ENCODE measurements around the gene CHRNG.

CHRNG gene

GRCh38 chr2:232505856-232506255 lies 33.6 kb upstream of the CHRNG start:
- DNase-seq: no peak

- no peak for DNase-seq
Observed at GRCh38 chr2:232506709-232507108, 32.8 kb upstream of the CHRNG start.

- DNase-seq: no peak
Observed at GRCh38 chr2:232508251-232508650, 31.2 kb upstream of the CHRNG start.

DNA sequence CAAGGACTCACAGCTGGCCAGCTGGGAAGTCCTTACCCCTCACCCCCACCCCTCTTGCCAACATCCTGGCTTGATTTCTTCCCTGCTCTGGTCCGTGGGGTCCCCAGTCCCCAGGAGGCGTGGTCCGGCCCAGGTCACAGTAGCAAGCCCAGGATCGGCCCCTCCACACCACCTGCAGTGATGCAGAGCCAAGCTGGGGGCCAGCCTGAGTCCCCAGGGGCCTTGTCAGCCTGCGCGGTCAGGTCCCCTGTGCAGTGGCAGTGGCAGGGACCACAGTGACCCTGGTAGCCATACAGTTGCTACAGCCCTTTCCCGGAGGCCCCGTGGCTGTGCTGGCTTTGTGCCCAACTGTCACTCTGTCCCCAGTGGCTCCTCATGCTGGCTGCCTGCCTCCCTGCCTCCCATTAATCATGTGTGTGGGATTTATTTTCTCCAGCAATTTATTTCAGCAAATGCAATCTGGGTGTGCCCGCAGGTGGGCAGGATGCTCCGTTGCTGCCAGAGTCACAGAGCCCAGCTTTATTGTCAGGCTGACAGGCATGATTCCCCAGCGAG lies 28.1 kb upstream of the CHRNG start:
- no peak for DNase-seq

GRCh38 chr2:232512602-232513001 lies 26.9 kb upstream of the CHRNG start:
- no peak for DNase-seq

- no peak for DNase-seq
Observed at GRCh38 chr2:232513353-232513752, 26.1 kb upstream of the CHRNG start.

DNA sequence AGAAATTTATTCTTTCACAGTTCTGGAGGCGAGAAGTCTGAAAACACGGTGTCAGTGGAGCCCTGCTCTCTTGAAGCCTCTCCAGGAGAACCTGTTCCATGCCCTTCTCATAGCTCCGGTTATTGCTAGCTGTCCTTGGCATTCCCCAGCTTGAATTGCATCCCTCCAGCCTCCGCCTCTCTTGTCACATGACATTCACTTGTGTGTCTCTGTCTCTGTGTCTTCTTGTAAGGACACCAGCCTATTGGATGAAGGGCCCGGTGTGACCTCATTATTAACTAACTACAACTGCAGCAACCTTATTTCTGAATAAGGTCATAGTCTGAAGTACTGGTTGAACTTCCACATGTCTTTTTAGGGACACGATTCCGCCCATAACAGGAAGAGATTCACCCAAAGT lies 23.9 kb upstream of the CHRNG start:
- no peak for DNase-seq

DNA sequence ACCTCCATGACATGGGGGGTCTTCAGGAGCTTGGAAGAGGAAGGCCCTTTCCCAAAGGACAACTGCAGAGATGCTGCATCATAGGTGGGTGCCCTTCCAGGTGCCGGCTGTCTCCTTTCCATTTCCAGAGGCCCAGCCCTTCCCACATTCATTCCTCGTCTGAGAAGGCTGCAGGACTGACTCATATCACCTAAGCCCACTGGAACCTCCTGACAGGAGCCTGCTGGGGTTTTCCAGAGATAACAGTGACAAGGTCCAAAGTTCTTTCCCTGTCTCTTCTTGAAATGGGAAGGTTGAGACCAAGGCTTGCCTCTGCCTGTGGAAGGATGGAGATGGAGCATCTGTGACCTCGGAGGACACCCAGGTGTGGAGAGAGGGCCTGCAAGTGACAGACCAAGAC lies 22.9 kb upstream of the CHRNG start:
- DNase-seq: no peak

GRCh38 chr2:232518844-232519243 lies 20.6 kb upstream of the CHRNG start:
- DNase-seq: no peak

DNA sequence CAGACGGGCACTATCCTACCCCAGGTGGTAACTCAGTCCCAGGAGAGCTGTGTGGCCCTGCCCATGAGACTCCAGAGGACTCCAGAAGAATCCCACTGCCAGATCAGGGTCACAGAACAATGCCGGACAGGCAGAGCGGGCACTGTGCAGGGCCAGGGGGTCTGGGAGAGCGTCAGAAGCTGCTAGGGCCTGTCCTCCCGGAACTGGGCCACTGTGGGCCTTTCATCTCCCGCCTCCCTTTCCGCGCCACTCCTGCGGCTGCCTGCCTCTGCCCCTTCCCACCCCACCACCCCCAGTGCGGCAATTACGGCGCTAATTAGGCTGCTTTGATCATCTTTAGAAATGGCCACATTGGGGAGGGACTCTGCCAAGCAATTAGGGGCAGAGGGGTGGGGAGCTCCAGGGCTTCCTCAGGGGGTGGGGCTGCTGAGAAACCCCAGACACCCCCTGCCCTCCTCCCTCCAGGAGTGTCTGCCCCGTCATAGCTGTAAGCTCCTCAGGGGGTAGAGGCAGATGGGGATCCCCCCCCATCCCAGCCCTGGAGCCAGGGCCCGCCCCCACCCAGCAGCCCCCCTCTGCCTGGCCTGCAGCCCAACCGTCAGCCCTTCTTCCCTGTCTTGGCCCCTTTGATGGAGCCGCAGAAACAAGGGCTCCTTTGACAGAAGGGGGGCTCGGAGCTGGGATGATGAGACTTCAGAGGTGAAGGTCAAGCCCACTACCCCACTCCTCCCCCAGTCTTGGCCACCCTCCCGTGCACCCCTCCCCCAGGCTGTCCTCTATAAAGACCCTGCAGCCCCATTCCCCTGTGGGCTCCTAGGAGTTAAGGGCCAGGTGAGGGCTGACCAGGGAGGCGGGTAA lies 19.7 kb upstream of the CHRNG start, which contains the start of gene PRSS56:
Gene PRSS56 (plus strand): TSS at position 808 of the 858 bp plus-strand sequence. CDS start 211 bp downstream, outside the sequence.
- no peak for DNase-seq

- DNase-seq: no peak
Observed at GRCh38 chr2:232520489-232520888, 19.0 kb upstream of the CHRNG start.

GRCh38 chr2:232521098-232521497 lies 18.4 kb upstream of the CHRNG start:
- DNase-seq: no peak

DNA sequence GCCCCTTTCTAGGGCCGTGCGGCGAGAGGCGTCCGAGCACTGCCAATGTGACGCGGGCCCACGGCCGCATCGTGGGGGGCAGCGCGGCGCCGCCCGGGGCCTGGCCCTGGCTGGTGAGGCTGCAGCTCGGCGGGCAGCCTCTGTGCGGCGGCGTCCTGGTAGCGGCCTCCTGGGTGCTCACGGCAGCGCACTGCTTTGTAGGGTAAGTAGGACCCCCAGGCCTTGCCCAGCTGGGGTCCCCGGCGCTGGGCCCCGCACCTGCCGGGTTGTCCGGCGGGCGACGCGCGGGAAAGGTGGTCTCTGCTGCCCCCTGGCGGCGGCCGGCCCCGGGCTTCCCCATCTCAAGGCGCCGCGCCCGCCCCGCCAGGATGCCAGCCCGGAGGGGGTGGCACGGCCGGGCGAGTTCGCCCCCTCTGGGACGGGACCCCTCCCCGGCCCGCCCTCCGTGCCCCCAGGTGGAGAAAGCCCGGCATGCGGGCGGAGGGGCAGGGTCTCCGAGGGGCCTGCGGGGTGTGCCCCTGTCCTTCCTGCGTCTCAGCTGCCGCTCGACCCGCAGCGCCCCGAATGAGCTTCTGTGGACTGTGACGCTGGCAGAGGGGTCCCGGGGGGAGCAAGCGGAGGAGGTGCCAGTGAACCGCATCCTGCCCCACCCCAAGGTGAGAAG lies 17.4 kb upstream of the CHRNG start:
- DNase-seq: peak; percentile 43

GRCh38 chr2:232522623-232523401 lies 16.7 kb upstream of the CHRNG start:
- DNase-seq: no peak

DNA sequence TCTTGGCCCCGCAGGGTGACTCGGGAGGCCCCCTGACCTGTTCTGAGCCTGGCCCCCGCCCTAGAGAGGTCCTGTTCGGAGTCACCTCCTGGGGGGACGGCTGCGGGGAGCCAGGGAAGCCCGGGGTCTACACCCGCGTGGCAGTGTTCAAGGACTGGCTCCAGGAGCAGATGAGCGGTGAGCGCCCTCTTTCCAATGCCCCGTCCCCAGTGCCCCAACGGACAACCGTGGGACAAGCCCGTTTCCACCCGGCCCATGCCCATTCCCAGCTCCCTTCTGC lies 16.1 kb upstream of the CHRNG start:
- no peak for DNase-seq

- DNase-seq: peak; percentile 36
Observed at GRCh38 chr2:232523682-232524597, 15.6 kb upstream of the CHRNG start.

DNA sequence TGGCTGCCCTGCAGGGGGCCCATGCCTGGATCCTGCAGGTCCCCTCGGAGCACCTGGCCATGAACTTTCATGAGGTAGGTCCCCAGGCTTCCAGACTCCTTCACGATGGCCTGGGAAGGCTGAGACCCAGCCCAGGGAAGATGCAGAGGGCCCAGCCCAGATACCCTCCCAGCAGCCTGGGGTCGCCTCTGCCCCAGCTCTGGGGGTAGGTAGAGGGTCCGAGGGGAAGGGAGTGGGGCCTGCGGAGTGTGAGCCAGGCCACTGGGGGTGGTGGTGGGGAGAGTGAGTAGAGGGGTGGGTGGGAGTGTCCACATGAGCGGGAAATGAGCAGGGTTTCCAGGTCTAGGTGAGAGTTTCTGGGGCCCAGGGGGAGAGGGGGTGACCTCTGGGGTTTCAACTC lies 14.7 kb upstream of the CHRNG start:
- DNase-seq: no peak

DNA sequence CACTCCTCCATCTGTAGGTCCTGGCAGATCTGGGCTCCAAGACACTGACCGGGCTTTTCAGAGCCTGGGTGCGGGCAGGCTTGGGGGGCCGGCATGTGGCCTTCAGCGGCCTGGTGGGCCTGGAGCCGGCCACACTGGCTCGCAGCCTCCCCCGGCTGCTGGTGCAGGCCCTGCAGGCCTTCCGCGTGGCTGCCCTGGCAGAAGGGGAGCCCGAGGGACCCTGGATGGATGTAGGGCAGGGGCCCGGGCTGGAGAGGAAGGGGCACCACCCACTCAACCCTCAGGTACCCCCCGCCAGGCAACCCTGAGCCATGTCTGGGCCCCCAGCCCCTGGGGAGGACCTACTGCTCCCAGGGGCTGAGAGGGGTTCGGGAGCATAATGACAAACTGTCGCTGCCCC lies 14.3 kb upstream of the CHRNG start:
- no peak for DNase-seq

- peak; percentile 26 for DNase-seq
Observed at GRCh38 chr2:232525791-232526371, 13.6 kb upstream of the CHRNG start, which contains the start of gene CHRND. CHRND (plus strand) TSS chr2:232526160; CDS start chr2:232526216, 56 bp downstream.

DNA sequence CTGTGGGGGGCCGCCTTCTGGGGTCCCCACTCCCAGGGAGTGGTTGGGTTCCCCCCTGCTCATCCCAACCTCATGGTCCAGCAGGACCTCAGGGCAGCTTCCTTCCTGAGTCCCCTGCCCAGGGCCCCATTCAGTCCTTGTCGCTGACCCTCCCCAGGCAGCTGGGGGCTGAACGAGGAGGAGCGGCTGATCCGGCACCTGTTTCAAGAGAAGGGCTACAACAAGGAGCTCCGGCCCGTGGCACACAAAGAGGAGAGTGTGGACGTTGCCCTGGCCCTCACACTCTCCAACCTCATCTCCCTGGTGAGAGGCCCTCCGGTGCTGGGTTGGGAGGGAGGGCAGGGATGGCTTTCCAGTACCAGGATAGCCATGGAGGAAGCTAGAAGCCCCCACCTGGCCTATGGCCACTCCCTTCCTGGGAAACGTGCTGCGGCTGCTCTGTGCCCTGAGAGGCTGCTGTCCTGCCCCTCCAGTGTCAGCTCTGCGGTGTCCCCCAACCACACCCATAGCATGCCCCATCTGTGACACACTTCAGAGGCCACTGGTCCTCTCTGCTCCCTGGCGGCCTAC lies 13.0 kb upstream of the CHRNG start:
- no peak for DNase-seq

- no peak for DNase-seq
Observed at GRCh38 chr2:232527905-232528470, 11.5 kb upstream of the CHRNG start.

All from NCI-H510A treated with DMSO at 0.1 percent for 48 hours (cell line).